ENCODE results near the gene ATG2A.

DNA sequence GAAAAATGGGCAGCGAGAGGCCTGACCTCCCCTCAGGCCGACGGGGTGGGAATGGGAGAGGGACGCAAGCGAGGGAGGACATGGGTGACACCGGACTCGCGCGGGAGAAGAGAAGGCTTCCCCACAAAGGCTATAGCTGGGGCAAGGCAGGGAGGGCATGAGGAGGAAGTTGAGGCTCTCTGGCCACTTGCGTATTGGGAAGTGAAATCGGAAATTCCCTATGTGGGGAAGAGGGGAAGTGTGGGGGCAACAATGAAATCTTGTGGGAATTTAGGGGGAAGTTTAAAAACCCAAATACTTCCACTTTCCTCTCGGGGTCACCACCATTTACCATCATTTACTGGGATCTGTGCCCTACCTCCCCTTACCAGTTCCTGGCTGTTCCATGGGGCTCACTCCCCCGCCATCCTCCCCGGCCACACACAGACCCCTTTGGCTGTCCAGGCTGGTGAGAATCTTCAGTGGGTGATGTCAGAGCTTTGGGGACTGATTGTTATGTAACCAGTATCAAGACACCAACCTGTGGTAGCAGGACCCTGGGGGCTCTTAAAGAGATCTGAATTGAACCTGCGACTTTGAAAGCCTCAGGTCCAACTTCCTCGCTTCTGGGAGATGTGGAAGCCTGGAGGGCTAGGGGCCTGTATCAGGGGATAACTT is 37.6 kb downstream of the ATG2A start:
- TF ChIP-seq, protein P1, sequence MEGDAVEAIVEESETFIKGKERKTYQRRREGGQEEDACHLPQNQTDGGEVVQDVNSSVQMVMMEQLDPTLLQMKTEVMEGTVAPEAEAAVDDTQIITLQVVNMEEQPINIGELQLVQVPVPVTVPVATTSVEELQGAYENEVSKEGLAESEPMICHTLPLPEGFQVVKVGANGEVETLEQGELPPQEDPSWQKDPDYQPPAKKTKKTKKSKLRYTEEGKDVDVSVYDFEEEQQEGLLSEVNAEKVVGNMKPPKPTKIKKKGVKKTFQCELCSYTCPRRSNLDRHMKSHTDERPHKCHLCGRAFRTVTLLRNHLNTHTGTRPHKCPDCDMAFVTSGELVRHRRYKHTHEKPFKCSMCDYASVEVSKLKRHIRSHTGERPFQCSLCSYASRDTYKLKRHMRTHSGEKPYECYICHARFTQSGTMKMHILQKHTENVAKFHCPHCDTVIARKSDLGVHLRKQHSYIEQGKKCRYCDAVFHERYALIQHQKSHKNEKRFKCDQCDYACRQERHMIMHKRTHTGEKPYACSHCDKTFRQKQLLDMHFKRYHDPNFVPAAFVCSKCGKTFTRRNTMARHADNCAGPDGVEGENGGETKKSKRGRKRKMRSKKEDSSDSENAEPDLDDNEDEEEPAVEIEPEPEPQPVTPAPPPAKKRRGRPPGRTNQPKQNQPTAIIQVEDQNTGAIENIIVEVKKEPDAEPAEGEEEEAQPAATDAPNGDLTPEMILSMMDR (IDR thresholded peaks at IDR 0.05), result no peak
- TF ChIP-seq EZH2 (IDR thresholded peaks at IDR 0.05), result no peak
- no peak for TF ChIP-seq EZH2phosphoT487 (IDR thresholded peaks at IDR 0.05)
